HS-5 (cell line): ENCODE measurements around the gene PDE6H.

Experiments used
- DNase-seq: peaks from one replicate; pipeline ENCODE4 v3.0.0-alpha.2; 2012; ENCODE audit warnings: low read depth

PDE6H gene

GRCh38 chr12:14975457-14975856 is 2.6 kb downstream of the PDE6H start:
- no peak for DNase-seq

GRCh38 chr12:14976658-14977057 is 3.8 kb downstream of the PDE6H start:
- no peak for DNase-seq

GRCh38 chr12:14979468-14979867 is 6.6 kb downstream of the PDE6H start:
- no peak for DNase-seq

- no peak for DNase-seq
These were observed 8.2 kb downstream of the PDE6H start for GRCh38 chr12:14981049-14981448.

GRCh38 chr12:14982562-14982961 is 9.7 kb downstream of the PDE6H start:
- no peak for DNase-seq

GRCh38 chr12:14982991-14983390 is 10.1 kb downstream of the PDE6H start:
- no peak for DNase-seq

GRCh38 chr12:14984036-14984435 is 11.2 kb downstream of the PDE6H start:
- DNase-seq, result no peak

GRCh38 chr12:14984766-14985285 is 12.0 kb downstream of the PDE6H start:
- DNase-seq, result no peak

GRCh38 chr12:14986449-14986848 is 13.6 kb downstream of the PDE6H start:
- DNase-seq, result no peak

GRCh38 chr12:14988035-14988434 is 15.2 kb downstream of the PDE6H start:
- DNase-seq, result no peak

GRCh38 chr12:14989790-14990189 is 16.9 kb downstream of the PDE6H start:
- no peak for DNase-seq

GRCh38 chr12:14991069-14991468 is 18.2 kb downstream of the PDE6H start:
- DNase-seq, result no peak

- no peak for DNase-seq
These were observed 19.8 kb downstream of the PDE6H start for GRCh38 chr12:14992673-14993072.

- no peak for DNase-seq
These were observed 20.3 kb downstream of the PDE6H start for GRCh38 chr12:14993117-14993516.

GRCh38 chr12:14993537-14994266 is 20.9 kb downstream of the PDE6H start:
- DNase-seq, result peak; percentile 38

- DNase-seq, result no peak
These were observed 21.8 kb downstream of the PDE6H start for GRCh38 chr12:14994610-14995009.

- DNase-seq, result peak; percentile 40
These were observed 23.0 kb downstream of the PDE6H start for GRCh38 chr12:14995583-14996425.

- no peak for DNase-seq
These were observed 25.2 kb downstream of the PDE6H start for GRCh38 chr12:14997998-14998397.

- no peak for DNase-seq
These were observed 26.3 kb downstream of the PDE6H start for GRCh38 chr12:14999021-14999694.

GRCh38 chr12:14999695-15000365 is 27.0 kb downstream of the PDE6H start:
- DNase-seq, result no peak

- no peak for DNase-seq
These were observed 27.7 kb downstream of the PDE6H start for GRCh38 chr12:15000575-15000974.
